Fibroblast of lung (primary cell): Measurements from ENCODE around the gene FHIT. TPM values are rescaled to one million over a fixed set of nuclear protein-coding genes. Genes with fewer than 3 reads are reported as not detected.

ENCODE experiments used
- DNase-seq, 2 donors: peaks; one replicate each; pipeline versions ENCODE4 v3.0.0 to v3.0.0-alpha.2; 2010; ENCODE audit warnings: low read depth in 2 of 2
- H2AFZ ChIP-seq: 2 replicates; pipeline ENCODE4 v1.5.1; 2012; ENCODE audit warnings: low read length, control low read depth, inconsistent platforms
- H3K27ac ChIP-seq: 2 replicates; pipeline ENCODE4 v1.5.1; 2011; ENCODE audit warnings: low read length, control low read depth; ENCODE audit not compliant: insufficient read depth
- H3K27me3 ChIP-seq: 2 replicates; pipeline ENCODE4 v1.5.1; 2011; ENCODE audit warnings: mild to moderate bottlenecking, low read length; ENCODE audit not compliant: control insufficient read depth, insufficient read depth
- H3K36me3 ChIP-seq: 2 replicates; pipeline ENCODE4 v1.5.1; 2011; ENCODE audit warnings: low read length; ENCODE audit not compliant: control insufficient read depth, insufficient read depth
- H3K4me1 ChIP-seq: 2 replicates; pipeline ENCODE4 v1.5.1; 2011; ENCODE audit warnings: low read length; ENCODE audit not compliant: control insufficient read depth, insufficient read depth; ENCODE audit errors: extremely low read depth
- H3K4me2 ChIP-seq: 2 replicates; pipeline ENCODE4 v1.5.1; 2011; ENCODE audit warnings: low read length, control low read depth; ENCODE audit not compliant: insufficient read depth; ENCODE audit errors: extremely low read depth
- H3K4me3 ChIP-seq, 4 experiments: fragments of 200-600 bp in 1 of 4; sonication (generic) in 1 of 4; replicated peaks in 1 of 4; 2 replicates each; pipeline ENCODE4 v1.5.1; 2011 to 2016; ENCODE audit warnings: low read length in 4 of 4, low read depth in 3 of 4, mild to moderate bottlenecking in 3 of 4, control low read depth in 2 of 4, inconsistent platforms in 1 of 4, mixed read lengths in 1 of 4; ENCODE audit not compliant: insufficient read depth in 1 of 4; ENCODE audit errors: control extremely low read depth in 1 of 4
- H3K79me2 ChIP-seq: 2 replicates; pipeline ENCODE4 v1.5.1; 2012; ENCODE audit warnings: mild to moderate bottlenecking, low read length, inconsistent platforms; ENCODE audit not compliant: control insufficient read depth, insufficient read depth
- H3K9ac ChIP-seq: 2 replicates; pipeline ENCODE4 v1.5.1; 2011; ENCODE audit warnings: mild to moderate bottlenecking, low read length, control low read depth; ENCODE audit not compliant: insufficient read depth
- H3K9me3 ChIP-seq: 2 replicates; pipeline ENCODE4 v1.5.1; 2012; ENCODE audit warnings: low read depth, low read length; ENCODE audit not compliant: control insufficient read depth, insufficient read depth
- H4K20me1 ChIP-seq: 2 replicates; pipeline ENCODE4 v1.5.1; 2011; ENCODE audit warnings: low read length; ENCODE audit not compliant: control insufficient read depth, insufficient read depth; ENCODE audit errors: extremely low read depth
- EZH2 ChIP-seq: IDR thresholded peaks from 2 replicates; pipeline ENCODE4 v1.5.1; 2012; ENCODE audit warnings: low read length, control low read depth, mild to moderate bottlenecking; ENCODE audit errors: missing control alignments
- polyA plus RNA-seq, 2 donors: library from polyadenylated mRNA; depleted of rRNA in 1 of 2; stranded (reverse) in 1 of 2; unstranded in 1 of 2; fragments of >200 nt; gene quantifications; 2 replicates each; pipeline ENCODE4 v1.2.1, GENCODE V29; 2011 to 2012; ENCODE audit warnings: missing spikeins in 1 of 2
- total RNA-seq: library from RNA; depleted of rRNA; stranded (reverse); fragments of >200 nt; gene quantifications from 2 replicates; pipeline ENCODE4 v1.2.1, GENCODE V29; 2014
- TF ChIP-seq, protein P1 (sequence below), 2 donors: IDR thresholded peaks in 1 of 2; conservative IDR thresholded peaks in 1 of 2; 1 replicate in 1 of 2; 2 replicates in 1 of 2; pipeline ENCODE4 v1.5.1; 2011 to 2012; ENCODE audit warnings: low read length in 2 of 2, control low read depth in 1 of 2, inconsistent platforms in 1 of 2, low read depth in 1 of 2, mild to moderate bottlenecking in 1 of 2

The FHIT gene
- total and polyA plus RNA-seq, 2 donors (not counting 1 experiment from before 2014, with no cell fraction given): 0.79 to 2.1 TPM

DNA sequence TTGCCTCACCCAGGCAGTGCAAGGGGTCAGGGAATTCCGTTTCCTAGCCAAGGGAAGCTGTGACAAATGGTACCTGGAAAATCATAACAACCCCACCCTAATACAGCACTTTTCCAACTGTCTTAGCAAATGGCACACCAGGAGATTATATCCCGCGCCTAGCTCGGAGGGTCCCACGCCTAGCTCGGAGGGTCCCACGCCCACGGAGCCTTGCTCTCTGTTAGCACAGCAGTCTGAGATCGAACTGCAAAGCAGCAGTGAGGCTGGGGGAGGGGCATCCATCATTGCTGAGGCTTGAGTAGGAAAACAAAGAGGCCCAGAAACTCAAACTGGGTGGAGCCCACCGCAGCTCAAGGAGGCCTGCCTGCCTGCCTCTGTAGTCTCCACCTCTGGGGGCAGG is 208.1 kb downstream of the FHIT start:
- no peaks in the 10 kb centered on the region for H3K79me2 ChIP-seq

DNA sequence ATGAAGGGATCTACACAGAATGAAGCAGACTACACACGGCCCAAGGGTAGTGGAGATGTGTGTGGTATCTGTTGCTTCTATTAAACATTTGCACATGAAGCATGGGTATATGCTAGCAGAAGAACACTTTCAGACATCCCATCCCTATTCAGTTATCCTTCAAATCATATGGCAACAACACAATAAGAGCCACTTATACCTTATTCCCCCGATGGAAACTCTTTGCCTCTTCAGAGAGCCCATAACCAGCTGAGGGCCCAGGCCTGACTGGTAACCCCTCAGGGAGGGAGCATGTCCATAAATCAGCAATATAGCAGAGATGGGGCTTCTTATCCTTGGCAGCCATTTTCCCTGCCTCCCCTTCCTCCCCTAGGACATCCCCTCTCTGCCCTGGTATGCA is 210.6 kb downstream of the FHIT start:
- no peak overlapping the region for H3K4me2 ChIP-seq
- no peak overlapping the region for H2AFZ ChIP-seq
- no peak for DNase-seq
- no peak overlapping the region for H3K4me3 ChIP-seq
- TF ChIP-seq, protein P1, sequence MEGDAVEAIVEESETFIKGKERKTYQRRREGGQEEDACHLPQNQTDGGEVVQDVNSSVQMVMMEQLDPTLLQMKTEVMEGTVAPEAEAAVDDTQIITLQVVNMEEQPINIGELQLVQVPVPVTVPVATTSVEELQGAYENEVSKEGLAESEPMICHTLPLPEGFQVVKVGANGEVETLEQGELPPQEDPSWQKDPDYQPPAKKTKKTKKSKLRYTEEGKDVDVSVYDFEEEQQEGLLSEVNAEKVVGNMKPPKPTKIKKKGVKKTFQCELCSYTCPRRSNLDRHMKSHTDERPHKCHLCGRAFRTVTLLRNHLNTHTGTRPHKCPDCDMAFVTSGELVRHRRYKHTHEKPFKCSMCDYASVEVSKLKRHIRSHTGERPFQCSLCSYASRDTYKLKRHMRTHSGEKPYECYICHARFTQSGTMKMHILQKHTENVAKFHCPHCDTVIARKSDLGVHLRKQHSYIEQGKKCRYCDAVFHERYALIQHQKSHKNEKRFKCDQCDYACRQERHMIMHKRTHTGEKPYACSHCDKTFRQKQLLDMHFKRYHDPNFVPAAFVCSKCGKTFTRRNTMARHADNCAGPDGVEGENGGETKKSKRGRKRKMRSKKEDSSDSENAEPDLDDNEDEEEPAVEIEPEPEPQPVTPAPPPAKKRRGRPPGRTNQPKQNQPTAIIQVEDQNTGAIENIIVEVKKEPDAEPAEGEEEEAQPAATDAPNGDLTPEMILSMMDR (conservative IDR thresholded peaks at IDR 0.05 in 1 of 2, IDR thresholded peaks at IDR 0.05 in 1 of 2; ENCODE audit: low read depth in 1 of 2, low read length in 2 of 2): no peak
- no peak for TF ChIP-seq EZH2
- H4K20me1 ChIP-seq: no peaks in the 10 kb centered on the region
- H3K9ac ChIP-seq: no peak overlapping the region
- H3K27ac ChIP-seq: no peak overlapping the region
- no peaks in the 10 kb centered on the region for H3K79me2 ChIP-seq
- H3K4me1 ChIP-seq: no peaks in the 10 kb centered on the region
- H3K9me3 ChIP-seq: no peaks in the 10 kb centered on the region
- H3K36me3 ChIP-seq: no peaks in the 10 kb centered on the region
- no peaks in the 10 kb centered on the region for H3K27me3 ChIP-seq

More for the DNA sequence above, 208.1 kb downstream of the FHIT start:
- DNase-seq: no peak
- Histone ChIP-seq H3K4me3 (no peak overlapping the region), H3K36me3 (no peaks in the 10 kb centered on the region), H3K9ac (no peak overlapping the region), H3K4me2 (no peak overlapping the region), H3K4me1 (no peaks in the 10 kb centered on the region), H3K9me3 (no peaks in the 10 kb centered on the region), H2AFZ (no peak overlapping the region), H3K27ac (no peak overlapping the region), H3K27me3 (no peaks in the 10 kb centered on the region), H4K20me1 (no peaks in the 10 kb centered on the region)
- TF ChIP-seq, protein P1 (conservative IDR thresholded peaks at IDR 0.05 in 1 of 2, IDR thresholded peaks at IDR 0.05 in 1 of 2; ENCODE audit: low read depth in 1 of 2, low read length in 2 of 2): no peak
- no peak for TF ChIP-seq EZH2

DNA sequence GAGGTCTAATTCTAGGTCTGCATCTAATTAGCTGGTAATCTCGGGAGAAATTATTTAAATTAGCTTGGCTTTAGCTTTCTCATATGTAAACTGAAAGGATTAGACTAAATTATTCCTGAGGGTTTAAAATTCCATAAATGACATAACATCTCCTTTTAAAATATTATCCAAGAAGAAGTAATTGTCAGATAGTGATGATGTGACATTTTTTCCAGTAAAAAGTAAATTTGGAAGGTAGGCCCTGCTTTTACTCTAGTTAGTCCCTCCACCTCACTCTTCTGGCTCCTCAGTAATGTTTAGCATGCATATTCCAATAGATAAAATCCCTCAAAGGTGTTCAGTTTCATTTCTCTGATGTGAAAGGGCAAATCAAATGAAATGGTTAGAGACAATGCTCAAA is 215.7 kb downstream of the FHIT start:
- no peak overlapping the region for H3K4me3 ChIP-seq
- no peaks in the 10 kb centered on the region for H4K20me1 ChIP-seq
- TF ChIP-seq EZH2: no peak
- TF ChIP-seq, protein P1 (conservative IDR thresholded peaks at IDR 0.05 in 1 of 2, IDR thresholded peaks at IDR 0.05 in 1 of 2; ENCODE audit: low read depth in 1 of 2, low read length in 2 of 2): no peak
- no peaks in the 10 kb centered on the region for H3K9me3 ChIP-seq
- no peak overlapping the region for H3K9ac ChIP-seq
- H3K36me3 ChIP-seq: no peaks in the 10 kb centered on the region
- no peaks in the 10 kb centered on the region for H3K27me3 ChIP-seq
- H3K27ac ChIP-seq: no peak overlapping the region
- H3K4me1 ChIP-seq: no peaks in the 10 kb centered on the region
- H3K79me2 ChIP-seq: no peaks in the 10 kb centered on the region
- no peak overlapping the region for H3K4me2 ChIP-seq
- no peak overlapping the region for H2AFZ ChIP-seq
- DNase-seq: no peak
